Activated T-helper 1 cell treated with anti-CD3 and anti-CD28 coated beads, Interleukin-12 subunit alpha, Interleukin-12 subunit beta, Interleukin-2, Interleukin-4 antibody, amounts not matched to agents 30 ng/mL and 10 ng/mL and 1 ng/mL, durations not matched to agents 14 hours and 24 hours and 36 hours (primary cell): ENCODE measurements around the gene EFCAB13. TPM values are rescaled to one million over a fixed set of nuclear protein-coding genes. Genes with fewer than 3 reads are reported as not detected.

Experiments used
- DNase-seq: peaks from one replicate; pipeline ENCODE4 v3.0.0; 2021; ENCODE audit warnings: low spot score
- H3K27ac Mint-ChIP-seq: one replicate; pipeline ENCODE4 v1.8.0; 2021; ENCODE audit warnings: mild to moderate bottlenecking, mixed read lengths
- H3K27me3 Mint-ChIP-seq: one replicate; pipeline ENCODE4 v1.8.0; 2022; ENCODE audit warnings: mild to moderate bottlenecking, moderate library complexity, mixed read lengths; ENCODE audit not compliant: insufficient read depth
- H3K36me3 Mint-ChIP-seq: one replicate; pipeline ENCODE4 v1.8.0; 2021; ENCODE audit warnings: low read depth, mixed read lengths
- H3K4me1 Mint-ChIP-seq: one replicate; pipeline ENCODE4 v1.8.0; 2021; ENCODE audit warnings: low read depth, mixed read lengths
- H3K4me3 Mint-ChIP-seq: one replicate; pipeline ENCODE4 v1.8.0; 2021; ENCODE audit warnings: mild to moderate bottlenecking, moderate library complexity, mixed read lengths
- H3K9me3 Mint-ChIP-seq: one replicate; pipeline ENCODE4 v1.8.0; 2021; ENCODE audit warnings: mixed read lengths
- intact Hi-C: fragments of 100-400 bp; cut with micrococcal nuclease; formaldehyde crosslinking; loops from one replicate; pipeline ENCODE4 v1.15.1; 2024
- total RNA-seq: library from RNA; stranded (reverse); gene quantifications from 2 replicates; pipeline ENCODE4 v1.2.3, GENCODE V29; 2022

Gene EFCAB13
- total RNA-seq, 1 donor from 2014 or later, result 2.4 TPM

- no peak overlapping the region for H3K4me3 Mint-ChIP-seq
- no peak for DNase-seq
- intact Hi-C loops, result no loop called here
- no peak overlapping the region for H3K27ac Mint-ChIP-seq
- peaks cover 3% of the 10 kb centered on the region for H3K36me3 Mint-ChIP-seq
- no peaks in the 10 kb centered on the region for H3K4me1 Mint-ChIP-seq
- H3K27me3 Mint-ChIP-seq, result peaks cover 7% of the 10 kb centered on the region
- H3K9me3 Mint-ChIP-seq, result peaks cover 4% of the 10 kb centered on the region
Measured at GRCh38 chr17:47299239-47299910, 24.4 kb upstream of the EFCAB13 start.

GRCh38 chr17:47300718-47301117 lies 23.0 kb upstream of the EFCAB13 start:
- Mint-ChIP-seq H3K9me3 (peaks cover 4% of the 10 kb centered on the region), H3K4me3 (no peak overlapping the region), H3K4me1 (peaks cover 8% of the 10 kb centered on the region), H3K27me3 (peaks cover 7% of the 10 kb centered on the region), H3K36me3 (peaks cover 3% of the 10 kb centered on the region), H3K27ac (no peak overlapping the region)
- intact Hi-C loops, result no loop called here
- DNase-seq, result no peak

GRCh38 chr17:47301161-47301560 lies 22.6 kb upstream of the EFCAB13 start:
- Mint-ChIP-seq H3K9me3 (peaks cover 4% of the 10 kb centered on the region), H3K27me3 (peaks cover 7% of the 10 kb centered on the region), H3K27ac (no peak overlapping the region), H3K4me1 (peaks cover 13% of the 10 kb centered on the region), H3K36me3 (peaks cover 3% of the 10 kb centered on the region), H3K4me3 (no peak overlapping the region)
- intact Hi-C loops, result no loop called here
- no peak for DNase-seq

- peaks cover 14% of the 10 kb centered on the region for H3K4me1 Mint-ChIP-seq
- H3K27ac Mint-ChIP-seq, result no peak overlapping the region
- peaks cover 4% of the 10 kb centered on the region for H3K9me3 Mint-ChIP-seq
- peaks cover 7% of the 10 kb centered on the region for H3K27me3 Mint-ChIP-seq
- intact Hi-C loops, result no loop called here
- H3K36me3 Mint-ChIP-seq, result peaks cover 3% of the 10 kb centered on the region
- H3K4me3 Mint-ChIP-seq, result no peak overlapping the region
- no peak for DNase-seq
Measured at GRCh38 chr17:47301831-47302230, 21.9 kb upstream of the EFCAB13 start.

- H3K27me3 Mint-ChIP-seq, result peaks cover 8% of the 10 kb centered on the region
- H3K36me3 Mint-ChIP-seq, result peaks cover 3% of the 10 kb centered on the region
- H3K4me1 Mint-ChIP-seq, result peaks cover 14% of the 10 kb centered on the region
- peaks cover 4% of the 10 kb centered on the region for H3K9me3 Mint-ChIP-seq
- no peak for DNase-seq
- no peak overlapping the region for H3K4me3 Mint-ChIP-seq
- intact Hi-C loops, result no loop called here
- H3K27ac Mint-ChIP-seq, result no peak overlapping the region
Measured at GRCh38 chr17:47304186-47304585, 19.6 kb upstream of the EFCAB13 start.

- Mint-ChIP-seq H3K36me3 (peaks cover 3% of the 10 kb centered on the region), H3K27me3 (peaks cover 14% of the 10 kb centered on the region), H3K27ac (no peak overlapping the region), H3K9me3 (peaks cover 4% of the 10 kb centered on the region), H3K4me1 (peaks cover 14% of the 10 kb centered on the region), H3K4me3 (no peak overlapping the region)
- no peak for DNase-seq
- intact Hi-C loops, result no loop called here
Measured at GRCh38 chr17:47305302-47305923, 18.3 kb upstream of the EFCAB13 start.

- no peak for DNase-seq
- Mint-ChIP-seq H3K27me3 (peaks cover 16% of the 10 kb centered on the region), H3K9me3 (no peaks in the 10 kb centered on the region), H3K27ac (no peak overlapping the region), H3K4me3 (no peak overlapping the region), H3K36me3 (no peaks in the 10 kb centered on the region), H3K4me1 (peaks cover 10% of the 10 kb centered on the region)
- intact Hi-C loops, result no loop called here
Measured at GRCh38 chr17:47310186-47310733, 13.5 kb upstream of the EFCAB13 start.

- Mint-ChIP-seq H3K27me3 (peaks cover 18% of the 10 kb centered on the region), H3K9me3 (no peaks in the 10 kb centered on the region), H3K4me3 (no peak overlapping the region), H3K36me3 (no peaks in the 10 kb centered on the region), H3K4me1 (no peaks in the 10 kb centered on the region), H3K27ac (no peak overlapping the region)
- intact Hi-C loops, result no loop called here
- DNase-seq, result no peak
Measured at GRCh38 chr17:47311420-47311819, 12.3 kb upstream of the EFCAB13 start.

GRCh38 chr17:47315451-47316266 lies 8.1 kb upstream of the EFCAB13 start:
- peak; percentile 22 for DNase-seq
- Mint-ChIP-seq H3K27ac (no peak overlapping the region), H3K27me3 (peaks cover 14% of the 10 kb centered on the region), H3K36me3 (no peaks in the 10 kb centered on the region), H3K9me3 (no peaks in the 10 kb centered on the region), H3K4me1 (no peaks in the 10 kb centered on the region), H3K4me3 (no peak overlapping the region)
- intact Hi-C loops, result loop anchor here (1.0 to 5.0 kb wide), 5 partner anchors 86 to 373 kb away; no protein-coding TSS in a partner anchor

- intact Hi-C loops, result loop anchor here (5.0 kb wide), 2 partner anchors 154 to 301 kb away; no protein-coding TSS in a partner anchor
Measured at GRCh38 chr17:47316311-47316710, 7.4 kb upstream of the EFCAB13 start.

GRCh38 chr17:47317119-47317518 lies 6.6 kb upstream of the EFCAB13 start:
- Mint-ChIP-seq H3K27me3 (peaks cover 14% of the 10 kb centered on the region), H3K4me3 (no peak overlapping the region), H3K36me3 (no peaks in the 10 kb centered on the region), H3K9me3 (no peaks in the 10 kb centered on the region), H3K4me1 (no peaks in the 10 kb centered on the region), H3K27ac (no peak overlapping the region)
- no peak for DNase-seq
- intact Hi-C loops, result loop anchor here (5.0 kb wide), 2 partner anchors 155 to 300 kb away; no protein-coding TSS in a partner anchor

More at GRCh38 chr17:47316311-47316710, 7.4 kb upstream of the EFCAB13 start:
- Mint-ChIP-seq H3K27ac (no peak overlapping the region), H3K27me3 (peaks cover 14% of the 10 kb centered on the region), H3K36me3 (no peaks in the 10 kb centered on the region), H3K9me3 (no peaks in the 10 kb centered on the region), H3K4me3 (no peak overlapping the region), H3K4me1 (no peaks in the 10 kb centered on the region)
- DNase-seq, result no peak

GRCh38 chr17:47318197-47318918 lies 5.4 kb upstream of the EFCAB13 start:
- Mint-ChIP-seq H3K9me3 (no peaks in the 10 kb centered on the region), H3K4me1 (peaks cover 9% of the 10 kb centered on the region), H3K27ac (no peak overlapping the region), H3K4me3 (no peak overlapping the region), H3K27me3 (peaks cover 17% of the 10 kb centered on the region), H3K36me3 (peaks cover 2% of the 10 kb centered on the region)
- no peak for DNase-seq
- intact Hi-C loops, result loop anchor here (5.0 kb wide), 2 partner anchors 156 to 299 kb away; no protein-coding TSS in a partner anchor
